Measurements from ENCODE around the gene ZNF189. TPM values are rescaled to one million over a fixed set of nuclear protein-coding genes. Genes with fewer than 3 reads are reported as not detected.

Gene ZNF189
- polyA plus RNA-seq, 6 donors from 2014 or later, result 1.3 to 5.0 (median 3.8) TPM

DNA sequence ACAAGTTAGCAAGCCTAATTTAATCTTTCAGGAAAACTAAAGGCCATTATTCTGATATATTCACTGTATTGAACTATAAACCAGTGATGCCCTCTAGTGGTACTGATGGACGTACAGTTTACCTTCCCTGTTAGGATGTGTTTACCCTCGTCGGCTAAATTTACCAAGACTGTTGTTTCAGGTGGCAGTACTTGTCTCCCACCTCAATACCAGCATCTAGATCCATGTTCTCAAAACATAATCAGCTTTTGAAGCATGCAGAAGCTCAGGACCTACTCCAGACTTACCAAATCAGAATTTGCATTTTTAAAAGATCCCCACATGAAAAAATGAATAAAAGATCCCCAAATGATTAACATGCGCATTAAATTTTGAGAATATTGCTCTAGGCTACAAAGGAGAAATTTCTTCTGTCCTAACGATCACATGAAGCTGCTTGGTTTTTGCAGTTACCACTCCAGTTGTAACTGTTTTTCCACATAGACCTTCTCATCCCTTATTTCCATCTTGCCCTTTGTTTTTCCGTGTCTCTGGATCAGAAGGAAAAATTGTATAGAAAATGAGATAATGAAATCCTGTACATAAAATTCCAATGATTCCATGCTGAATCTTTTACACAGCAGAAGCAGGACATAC is 10.7 kb upstream of the ZNF189 start:
- Mint-ChIP-seq H3K27ac (peak overlapping the region in 3 of 6 donors; percentile 6 to 56 (median 51)), H3K36me3 (peaks cover 19 to 33% of the 10 kb centered on the region in 2 donors), H3K4me3 (no peak overlapping the region), H3K9me3 (peaks cover 4 to 15% (median 9%) of the 10 kb centered on the region in 7 donors), H3K4me1 (peaks cover 17 to 23% (median 22%) of the 10 kb centered on the region in 3 donors), H3K27me3 (no peaks in the 10 kb centered on the region)
- peak; percentile 10 for DNase-seq
- peak; percentile 68 for ATAC-seq (ENCODE audit: low read depth in 2 of 2)

- H3K36me3 Mint-ChIP-seq, result peaks cover 21 to 35% of the 10 kb centered on the region in 2 donors
- no peak overlapping the region for H3K4me3 Mint-ChIP-seq
- ATAC-seq (ENCODE audit: low read depth in 2 of 2) (no peak), DNase-seq (no peak)
- peaks cover 19 to 25% (median 24%) of the 10 kb centered on the region in 3 donors for H3K4me1 Mint-ChIP-seq
- H3K27ac Mint-ChIP-seq, result peak overlapping the region in 2 of 6 donors; percentile 51 to 52
- no peaks in the 10 kb centered on the region for H3K27me3 Mint-ChIP-seq
- peaks cover 4 to 16% (median 11%) of the 10 kb centered on the region in 7 donors for H3K9me3 Mint-ChIP-seq
Measured at GRCh38 chr9:101388507-101388993, 10.1 kb upstream of the ZNF189 start.

DNA sequence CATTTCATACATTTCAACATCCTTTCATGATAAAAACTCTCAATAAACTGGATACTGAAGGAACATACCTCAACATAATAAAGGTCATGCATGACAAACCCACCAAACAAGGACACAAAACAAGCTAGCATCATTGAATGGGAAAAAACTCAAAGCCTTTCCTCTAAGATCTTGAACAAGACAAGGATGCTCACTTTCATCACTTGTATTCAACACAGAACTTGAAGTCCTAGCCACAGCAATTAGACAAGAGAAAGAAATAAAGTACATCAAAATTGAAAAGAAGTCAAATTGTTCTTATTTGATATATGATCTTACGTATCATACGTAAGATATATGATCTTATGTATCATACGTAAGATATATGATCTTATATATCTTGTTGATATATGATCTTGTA is 5.5 kb upstream of the ZNF189 start:
- H3K27ac Mint-ChIP-seq, result no peak overlapping the region
- H3K4me3 Mint-ChIP-seq, result no peak overlapping the region

DNA sequence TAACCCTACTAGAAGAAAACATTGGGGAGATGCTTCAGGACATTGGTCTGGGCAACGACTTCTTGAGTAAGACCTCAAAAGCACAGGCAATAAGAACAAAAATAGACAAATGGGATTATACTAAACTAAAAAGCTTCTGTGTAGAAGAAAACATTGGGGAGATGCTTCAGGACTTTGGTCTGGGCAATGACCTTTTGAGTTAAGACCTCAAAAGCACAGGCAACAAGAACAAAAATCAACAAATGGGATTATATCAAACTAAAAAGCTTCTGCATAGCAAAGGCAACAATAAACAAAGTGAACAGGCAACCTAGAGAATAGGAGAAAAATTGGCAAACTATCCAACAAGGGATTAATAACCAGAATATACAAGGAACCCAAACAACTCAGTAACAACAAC is 4.0 kb upstream of the ZNF189 start:
- Mint-ChIP-seq H3K27ac (peak overlapping the region in 2 of 6 donors; percentile 5 to 12), H3K4me3 (peak overlapping the region in 2 of 8 donors; percentile 41), H3K9me3 (peaks cover 0 to 9% (median 0%) of the 10 kb centered on the region in 7 donors), H3K36me3 (peaks cover 26 to 39% of the 10 kb centered on the region in 2 donors), H3K27me3 (no peaks in the 10 kb centered on the region), H3K4me1 (peaks cover 62% of the 10 kb centered on the region in 3 donors)
- ATAC-seq (ENCODE audit: low read depth in 2 of 2) (no peak), DNase-seq (no peak)

More for the DNA sequence above, 5.5 kb upstream of the ZNF189 start:
- Mint-ChIP-seq H3K9me3 (peaks cover 0 to 9% (median 0%) of the 10 kb centered on the region in 7 donors), H3K4me1 (peaks cover 52 to 62% (median 53%) of the 10 kb centered on the region in 3 donors), H3K27me3 (no peaks in the 10 kb centered on the region), H3K36me3 (peaks cover 26 to 39% of the 10 kb centered on the region in 2 donors)
- ATAC-seq (ENCODE audit: low read depth in 2 of 2) (no peak), DNase-seq (no peak)

- Mint-ChIP-seq H3K9me3 (peaks cover 0 to 5% (median 0%) of the 10 kb centered on the region in 7 donors), H3K27ac (peak overlapping the region; percentile 98 to 100 (median 100)), H3K4me1 (peaks cover 62 to 73% (median 66%) of the 10 kb centered on the region in 3 donors), H3K36me3 (peaks cover 30 to 48% of the 10 kb centered on the region in 2 donors), H3K27me3 (no peaks in the 10 kb centered on the region), H3K4me3 (peak overlapping the region; percentile 94 to 100 (median 98))
- ATAC-seq (ENCODE audit: low read depth in 2 of 2) (no peak), DNase-seq (no peak)
Measured at GRCh38 chr9:101397746-101398067, 944 bp upstream of the ZNF189 start.

DNA sequence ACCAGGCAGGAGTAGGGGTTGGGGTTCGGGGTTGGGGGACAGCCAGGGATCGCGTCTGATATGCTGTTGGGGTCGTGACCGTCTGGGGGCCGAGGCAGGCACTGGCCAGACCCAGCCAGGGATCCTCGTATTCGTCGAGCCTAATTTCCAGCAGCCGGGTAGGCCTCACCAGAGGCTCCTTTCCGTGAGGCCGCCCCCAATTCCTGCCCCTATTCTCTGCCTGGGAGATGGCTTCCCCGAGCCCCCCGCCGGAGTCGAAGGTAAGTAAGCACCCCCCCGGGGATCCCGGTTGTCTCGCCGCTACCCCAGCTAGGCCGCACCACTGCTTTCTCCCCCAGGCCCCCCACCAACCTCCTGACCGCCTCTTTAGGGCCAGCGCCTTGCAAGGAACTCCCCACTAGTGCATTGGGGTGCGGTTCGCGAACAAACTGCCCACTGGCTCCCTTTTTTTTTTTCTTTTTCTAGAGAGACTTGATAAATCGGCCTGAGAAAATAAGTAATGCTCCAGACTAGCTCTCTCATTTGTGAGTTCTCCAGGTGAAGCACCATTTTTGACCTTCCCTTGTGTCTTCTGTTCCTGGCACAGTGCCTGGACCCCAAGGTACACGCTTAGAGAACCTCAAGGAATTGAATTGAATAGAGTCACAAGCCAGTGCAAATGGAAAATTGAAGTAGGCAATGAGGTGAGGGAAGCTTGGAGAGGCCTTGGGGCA is 435 bp downstream of the ZNF189 start:
- Mint-ChIP-seq H3K27ac (peak overlapping the region; percentile 98 to 100 (median 100)), H3K4me1 (peaks cover 54 to 76% (median 72%) of the 10 kb centered on the region in 3 donors), H3K36me3 (peaks cover 39 to 54% of the 10 kb centered on the region in 2 donors), H3K4me3 (peak overlapping the region; percentile 94 to 100 (median 98)), H3K27me3 (no peaks in the 10 kb centered on the region), H3K9me3 (peaks cover 0 to 8% (median 4%) of the 10 kb centered on the region in 7 donors)
- DNase-seq, result no peak
- peak; percentile 0 to 1 for ATAC-seq (ENCODE audit: low read depth in 2 of 2)

GRCh38 chr9:101399643-101399970 is 956 bp downstream of the ZNF189 start:
- peak overlapping the region in 5 of 6 donors; percentile 17 to 100 (median 100) for H3K27ac Mint-ChIP-seq
- ATAC-seq (ENCODE audit: low read depth in 2 of 2) (no peak), DNase-seq (no peak)
- no peaks in the 10 kb centered on the region for H3K27me3 Mint-ChIP-seq
- H3K9me3 Mint-ChIP-seq, result peaks cover 0 to 9% (median 4%) of the 10 kb centered on the region in 7 donors
- H3K36me3 Mint-ChIP-seq, result peaks cover 44 to 54% of the 10 kb centered on the region in 2 donors
- peaks cover 49 to 72% (median 67%) of the 10 kb centered on the region in 3 donors for H3K4me1 Mint-ChIP-seq
- peak overlapping the region; percentile 94 to 100 (median 98) for H3K4me3 Mint-ChIP-seq

DNA sequence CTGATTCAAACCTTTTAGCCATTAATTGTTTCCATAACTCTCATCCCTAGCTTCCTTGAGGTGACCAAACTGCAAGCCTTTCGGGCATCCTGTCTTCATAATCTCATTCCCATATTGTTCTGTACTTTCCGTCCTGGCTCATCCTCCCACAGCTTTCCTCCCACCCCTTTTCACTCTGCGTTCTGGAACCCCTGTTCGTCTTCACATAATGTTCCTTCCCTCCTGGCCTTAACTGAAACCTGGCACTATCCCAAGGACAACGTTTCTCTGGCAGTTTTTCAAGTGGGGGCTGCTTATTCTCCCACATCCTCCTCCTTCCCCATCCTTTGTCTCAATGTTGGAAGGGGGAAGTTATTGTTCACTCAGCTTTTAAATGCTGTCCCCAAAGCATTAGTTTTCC is 1.5 kb downstream of the ZNF189 start:
- DNase-seq, result no peak
- Mint-ChIP-seq H3K27me3 (no peaks in the 10 kb centered on the region), H3K4me3 (peak overlapping the region; percentile 75 to 100 (median 92)), H3K27ac (peak overlapping the region in 3 of 6 donors; percentile 17 to 100 (median 67)), H3K36me3 (peaks cover 49 to 54% of the 10 kb centered on the region in 2 donors), H3K9me3 (peaks cover 2 to 14% (median 8%) of the 10 kb centered on the region in 7 donors), H3K4me1 (peaks cover 44 to 67% (median 62%) of the 10 kb centered on the region in 3 donors)
- no peak for ATAC-seq (ENCODE audit: low read depth in 2 of 2)

DNA sequence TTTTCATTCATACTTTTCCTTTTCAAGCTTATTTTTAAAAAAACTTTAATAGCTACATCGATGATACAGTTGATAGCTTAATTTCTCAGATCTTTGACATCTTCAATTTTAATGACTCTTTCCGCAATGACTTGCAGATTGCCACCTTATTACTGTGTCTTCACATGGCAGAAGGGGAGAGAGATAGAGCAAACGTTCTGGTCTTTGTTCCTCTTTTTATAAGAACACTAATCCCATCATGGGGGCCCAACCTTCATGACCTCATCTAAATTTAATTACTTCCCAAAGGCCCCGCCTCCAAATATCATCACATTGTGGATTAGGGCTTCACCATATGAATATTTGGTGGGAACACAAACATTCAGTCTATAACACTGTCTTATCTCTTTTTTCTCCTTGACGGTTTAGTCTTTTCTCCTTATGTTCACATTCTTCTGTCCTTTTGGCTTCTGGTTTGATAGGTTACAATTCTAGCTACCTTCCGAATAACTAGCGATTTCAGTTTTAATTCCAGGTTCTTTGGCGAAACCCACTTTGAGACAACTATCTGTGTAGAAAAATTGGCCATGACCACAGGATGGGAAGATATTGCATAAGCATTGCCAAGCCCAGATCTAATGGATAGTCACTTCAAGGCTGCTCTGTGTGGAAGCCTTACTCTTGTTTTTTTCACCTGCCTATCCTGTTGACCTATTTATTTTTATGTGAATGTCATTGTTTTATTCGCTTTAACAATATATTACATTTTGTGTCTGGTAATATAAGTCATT is 5.0 kb downstream of the ZNF189 start:
- Mint-ChIP-seq H3K4me3 (no peak overlapping the region), H3K4me1 (peaks cover 21 to 37% (median 37%) of the 10 kb centered on the region in 3 donors), H3K36me3 (peaks cover 77 to 85% of the 10 kb centered on the region in 2 donors), H3K27me3 (no peaks in the 10 kb centered on the region), H3K27ac (peak overlapping the region in 2 of 6 donors; percentile 10 to 72), H3K9me3 (peaks cover 17 to 48% (median 41%) of the 10 kb centered on the region in 7 donors)
- no peak for DNase-seq
- ATAC-seq (ENCODE audit: low read depth in 2 of 2), result no peak

GRCh38 chr9:101408374-101409078 is 9.9 kb downstream of the ZNF189 start:
- peaks cover 61 to 80% of the 10 kb centered on the region in 2 donors for H3K36me3 Mint-ChIP-seq
- H3K4me3 Mint-ChIP-seq, result no peak overlapping the region
- peaks cover 27 to 88% (median 78%) of the 10 kb centered on the region in 7 donors for H3K9me3 Mint-ChIP-seq
- H3K4me1 Mint-ChIP-seq, result peaks cover 0 to 8% (median 3%) of the 10 kb centered on the region in 3 donors
- DNase-seq (no peak), ATAC-seq (ENCODE audit: low read depth in 2 of 2) (no peak)
- H3K27ac Mint-ChIP-seq, result no peak overlapping the region
- H3K27me3 Mint-ChIP-seq, result no peaks in the 10 kb centered on the region

DNA sequence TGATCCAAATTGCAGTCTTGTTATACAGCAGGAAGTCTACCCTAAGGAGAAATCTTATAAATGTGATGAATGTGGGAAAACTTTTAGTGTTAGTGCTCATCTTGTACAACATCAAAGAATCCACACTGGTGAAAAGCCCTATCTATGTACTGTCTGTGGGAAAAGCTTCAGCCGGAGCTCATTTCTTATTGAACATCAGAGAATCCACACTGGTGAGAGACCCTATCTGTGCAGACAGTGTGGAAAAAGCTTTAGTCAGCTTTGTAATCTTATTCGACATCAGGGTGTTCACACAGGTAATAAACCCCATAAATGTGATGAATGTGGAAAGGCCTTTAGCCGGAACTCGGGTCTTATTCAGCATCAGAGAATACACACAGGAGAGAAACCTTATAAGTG is 10.4 kb downstream of the ZNF189 start:
- Mint-ChIP-seq H3K9me3 (peaks cover 28 to 89% (median 79%) of the 10 kb centered on the region in 7 donors), H3K36me3 (peaks cover 58 to 80% of the 10 kb centered on the region in 2 donors), H3K4me3 (no peak overlapping the region), H3K27me3 (no peaks in the 10 kb centered on the region), H3K27ac (no peak overlapping the region), H3K4me1 (peaks cover 0 to 4% (median 3%) of the 10 kb centered on the region in 3 donors)
- DNase-seq, result no peak
- no peak for ATAC-seq (ENCODE audit: low read depth in 2 of 2)

GRCh38 chr9:101414839-101415238 is 16.2 kb downstream of the ZNF189 start:
- Mint-ChIP-seq H3K36me3 (peaks cover 31 to 61% of the 10 kb centered on the region in 2 donors), H3K4me1 (peaks cover 0 to 4% (median 3%) of the 10 kb centered on the region in 3 donors), H3K4me3 (no peak overlapping the region), H3K9me3 (peaks cover 21 to 77% (median 53%) of the 10 kb centered on the region in 7 donors), H3K27me3 (no peaks in the 10 kb centered on the region), H3K27ac (no peak overlapping the region)
- ATAC-seq (ENCODE audit: low read depth in 2 of 2) (no peak), DNase-seq (no peak)

Measured in naive B cell (primary cell).